Fibroblast of upper back skin (primary cell): Measurements from ENCODE around the gene CAMK2G.

ENCODE experiments used
- DNase-seq: peaks from one replicate; pipeline ENCODE4 v3.0.0-alpha.2; 2013

The CAMK2G gene

DNA sequence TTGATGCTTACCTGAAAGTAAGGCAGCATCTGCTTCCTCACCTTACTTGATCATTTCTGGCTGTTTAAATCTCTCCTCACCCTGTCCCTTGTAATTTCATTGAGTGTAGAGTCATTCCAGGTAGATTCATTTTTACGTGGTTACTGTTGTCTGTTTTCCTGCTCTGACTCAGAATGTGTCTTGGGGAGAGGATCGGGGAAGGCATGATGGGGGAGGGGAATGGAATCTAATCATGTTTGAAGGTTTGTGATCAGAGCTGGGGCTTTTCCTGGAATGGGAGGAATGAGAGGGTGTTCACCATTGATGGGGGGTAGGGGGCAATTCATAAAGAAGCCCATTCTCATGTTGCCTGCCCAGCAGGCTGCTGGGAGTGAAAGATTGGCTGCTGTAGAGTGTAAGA lies 111.4 kb downstream of the CAMK2G start:
- DNase-seq = peak; percentile 58
